HG02973 (cell line): ENCODE data around the gene PRRC2B.
"Not testable (repeated sequence)": the region's sequence is repeated elsewhere in the genome, so short reads cannot be mapped to it uniquely, and the experiment has no call there.

Experiments
- ATAC-seq: cut with Tn5 transposase; IDR thresholded peaks from one replicate; pipeline ENCODE4 v1.9.1; 2021; ENCODE audit warnings: moderate library complexity; ENCODE audit not compliant: unreplicated experiment

Gene PRRC2B

DNA sequence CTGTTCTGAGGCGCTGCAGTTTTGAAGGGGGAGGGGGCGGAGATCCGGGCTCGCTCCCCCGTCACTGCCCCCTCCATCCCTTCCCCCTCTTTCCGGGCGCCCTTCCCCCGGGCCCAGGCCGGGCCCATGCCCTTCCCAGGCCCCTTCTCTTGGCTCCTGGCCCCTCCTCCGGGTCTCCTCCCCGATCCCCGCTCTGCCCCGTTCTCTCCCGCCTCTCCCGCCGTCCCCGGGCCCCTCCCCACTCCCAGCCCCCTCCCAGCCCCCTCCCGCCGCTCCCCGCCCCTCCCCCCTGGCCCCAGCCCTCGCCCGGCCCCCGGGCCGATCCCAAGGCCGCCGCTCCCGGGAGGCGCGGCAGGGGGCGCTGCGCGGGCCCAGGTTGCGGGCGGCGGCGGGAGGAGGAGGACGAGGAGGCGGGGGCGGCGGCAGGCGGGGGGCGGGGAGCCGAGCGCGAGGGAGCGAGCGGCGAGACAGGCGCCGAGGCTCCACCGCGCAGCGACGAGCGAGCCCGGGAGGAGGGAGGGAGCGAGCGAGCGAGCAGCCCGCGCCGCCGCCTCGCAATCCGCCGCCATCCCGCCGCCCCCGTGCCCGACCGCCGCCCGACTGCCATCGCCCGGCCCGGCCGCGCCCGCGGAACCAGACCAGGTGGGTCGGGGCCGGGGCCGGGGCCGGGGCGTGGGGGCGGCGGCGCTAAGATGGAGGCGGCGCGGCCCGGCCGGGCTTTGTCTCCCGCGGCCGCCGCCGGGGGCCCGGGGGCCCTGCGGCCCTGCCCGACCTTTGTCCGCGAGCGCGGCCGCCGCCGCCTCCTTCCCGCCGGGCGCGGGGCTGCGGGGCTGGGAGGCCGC lies at the start of gene PRRC2B:
PRRC2B (plus strand) TSS at position 465 of the 842 bp plus-strand sequence. CDS start 36,059 bp downstream, outside the sequence.
- peak; percentile 55 for ATAC-seq

- not testable (repeated sequence) for ATAC-seq
Measured at GRCh38 chr9:131344931-131345535, 48.9 kb upstream of the PRRC2B start.

DNA sequence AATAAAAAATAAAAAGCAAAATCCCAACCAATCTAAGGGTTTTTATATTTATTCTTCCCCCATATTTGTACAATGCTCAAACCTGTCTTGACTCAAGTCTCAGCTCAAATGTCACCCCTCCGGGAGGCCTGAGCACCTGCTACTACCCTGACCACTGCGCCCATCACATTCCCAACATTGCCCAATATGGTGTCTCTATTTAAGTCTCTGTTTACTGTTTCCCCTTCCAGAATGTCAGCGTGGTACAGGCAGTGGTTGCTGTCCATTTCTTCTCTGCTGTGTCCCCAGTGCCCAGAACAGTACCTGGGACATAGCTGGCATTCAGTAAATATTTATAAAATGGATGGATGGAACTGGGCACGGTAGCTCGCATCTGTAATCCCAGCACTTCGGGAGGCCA lies 47.3 kb upstream of the PRRC2B start:
- no peak for ATAC-seq

GRCh38 chr9:131347376-131348020 lies 46.4 kb upstream of the PRRC2B start:
- no peak for ATAC-seq

- no peak for ATAC-seq
Measured at GRCh38 chr9:131348631-131349521, 45.0 kb upstream of the PRRC2B start.

DNA sequence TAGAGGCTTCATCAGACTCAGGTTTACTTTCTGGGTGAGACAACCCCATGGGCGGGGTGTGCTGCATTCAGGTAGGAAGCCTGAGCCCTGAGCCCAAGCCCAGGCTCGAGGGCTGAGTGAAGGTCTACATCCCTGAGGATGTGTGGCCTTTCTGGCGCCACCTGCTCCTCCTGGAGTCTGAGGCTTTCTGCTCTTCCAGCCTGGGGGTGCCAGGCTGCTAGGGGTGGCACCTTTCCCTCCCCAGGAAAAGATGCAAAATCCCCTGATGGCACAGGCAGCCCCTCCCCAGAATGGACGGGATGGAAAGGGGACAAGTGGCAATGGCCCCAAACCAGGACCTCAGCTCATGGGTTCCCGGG lies 44.4 kb upstream of the PRRC2B start:
- no peak for ATAC-seq

DNA sequence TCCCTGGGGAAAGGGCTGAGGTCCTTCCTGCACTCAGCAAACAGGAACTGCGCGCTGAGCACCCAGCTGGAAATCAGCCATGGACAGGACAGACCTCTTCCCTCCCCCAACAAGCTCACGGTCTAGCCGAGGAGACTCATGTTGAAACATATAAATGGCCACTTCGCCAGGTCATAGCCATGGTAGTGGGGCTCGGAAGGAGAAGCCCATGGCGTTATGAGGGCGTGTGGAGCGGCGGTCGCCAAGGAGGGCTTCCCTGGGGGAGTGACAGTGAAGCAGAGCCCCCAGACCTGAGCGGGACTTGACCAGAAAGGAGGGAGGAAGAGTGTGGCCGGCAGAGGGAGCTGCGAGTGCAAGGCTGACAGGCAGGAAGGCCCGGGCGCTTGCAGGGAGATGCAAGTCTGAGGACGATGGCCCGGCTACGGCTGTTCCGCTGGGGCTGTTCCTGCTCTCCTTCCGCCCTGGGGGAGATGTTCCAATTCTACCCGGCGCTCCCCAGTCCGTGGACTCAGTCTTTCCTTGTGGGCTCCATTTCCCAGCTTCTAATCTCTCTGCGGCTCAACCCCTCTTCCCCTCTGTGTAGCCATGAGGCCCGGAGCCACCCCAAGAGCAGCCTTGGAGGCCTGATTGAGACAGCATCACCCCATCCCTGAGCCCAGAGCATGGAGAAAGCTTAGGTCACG lies 43.9 kb upstream of the PRRC2B start:
- ATAC-seq: peak; percentile 56

DNA sequence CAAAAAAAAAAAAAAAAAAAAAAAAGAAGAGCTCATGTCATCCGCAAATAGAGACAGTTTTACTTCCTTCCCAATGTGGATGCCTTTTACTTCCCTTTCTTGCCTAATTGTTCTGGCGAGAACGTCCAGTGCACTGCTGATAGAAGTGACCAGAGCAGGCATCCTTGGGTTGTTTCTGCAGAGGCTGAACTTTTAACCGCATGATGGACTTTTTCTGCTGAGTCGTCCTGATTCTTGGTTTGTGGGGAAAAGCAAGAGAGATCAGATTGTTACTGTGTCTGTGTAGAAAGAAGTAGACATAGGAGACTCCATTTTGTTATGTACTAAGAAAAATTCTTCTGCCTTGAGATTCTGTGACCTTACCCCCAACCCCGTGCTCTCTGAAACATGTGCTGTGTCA lies 37.4 kb upstream of the PRRC2B start:
- not testable (repeated sequence) for ATAC-seq

DNA sequence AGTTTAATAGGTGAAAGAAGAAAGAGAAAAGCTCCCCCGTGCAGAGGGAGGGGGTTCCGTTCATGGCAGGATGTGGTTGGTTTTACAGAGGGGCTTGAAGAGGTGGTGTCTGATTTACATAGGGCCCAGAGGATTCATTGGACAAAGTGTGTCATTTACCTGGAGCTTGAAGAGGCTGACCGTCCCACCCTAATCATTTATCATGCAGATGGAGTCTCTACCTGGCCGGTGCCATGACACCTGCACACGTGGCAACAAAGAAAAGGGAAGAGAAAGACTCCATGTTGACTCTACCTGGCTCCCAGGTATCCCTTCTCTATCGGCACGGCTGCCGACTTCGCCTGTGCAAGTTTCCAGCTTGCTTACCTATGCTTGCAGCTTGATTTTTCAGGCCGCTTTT lies 35.3 kb upstream of the PRRC2B start:
- ATAC-seq: no peak

- no peak for ATAC-seq
Measured at GRCh38 chr9:131361202-131361833, 32.6 kb upstream of the PRRC2B start.

- ATAC-seq: no peak
Measured at GRCh38 chr9:131365546-131365945, 28.3 kb upstream of the PRRC2B start.

DNA sequence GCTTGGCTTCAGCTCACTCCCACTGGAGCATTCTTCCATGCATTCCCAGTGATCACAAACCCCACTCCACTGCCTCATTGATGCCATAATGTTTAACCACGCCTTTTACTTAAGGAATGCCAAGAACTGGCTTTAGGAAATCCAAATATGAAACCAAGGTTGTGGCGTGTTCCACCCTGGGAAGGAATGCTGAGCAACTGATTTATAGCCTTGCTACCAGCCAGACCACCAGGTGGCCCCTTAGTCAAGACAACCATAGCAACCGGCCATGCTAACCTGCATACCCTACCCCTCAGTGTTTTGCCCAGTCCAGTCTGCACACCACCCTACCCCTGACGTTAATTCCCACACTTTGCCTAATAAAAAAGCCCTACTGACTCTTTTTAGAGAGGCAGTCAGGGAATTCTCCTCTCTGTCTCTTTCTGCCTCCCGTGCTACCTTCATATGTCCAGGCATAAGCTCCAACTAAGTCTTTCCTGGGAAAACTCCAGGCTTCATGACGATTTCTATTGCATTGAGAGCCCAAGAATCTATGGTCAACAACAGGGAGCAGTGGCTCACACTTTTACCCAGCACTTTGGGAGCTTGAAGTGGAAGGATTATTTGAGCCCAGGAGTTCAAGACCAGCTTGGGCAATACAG lies 27.0 kb upstream of the PRRC2B start:
- ATAC-seq: no peak

DNA sequence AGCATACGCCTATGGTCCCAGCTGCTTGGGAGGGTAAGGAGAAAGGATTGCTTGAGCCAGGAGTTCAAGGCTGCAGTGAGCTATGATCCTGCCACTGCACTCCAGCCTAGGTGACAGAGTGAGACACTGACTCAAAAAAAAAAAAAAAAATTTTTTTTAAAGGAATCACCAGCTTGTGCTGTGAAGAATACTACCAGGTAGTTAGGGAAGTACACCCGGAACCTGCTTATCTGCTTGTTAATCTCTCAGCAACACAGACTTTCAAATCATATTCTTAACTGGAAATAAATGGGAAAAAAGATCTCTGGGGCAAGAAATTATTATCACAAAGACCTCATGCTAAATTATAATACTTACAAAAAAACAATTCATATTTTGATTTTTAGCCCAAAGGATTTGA lies 26.4 kb upstream of the PRRC2B start:
- no peak for ATAC-seq

DNA sequence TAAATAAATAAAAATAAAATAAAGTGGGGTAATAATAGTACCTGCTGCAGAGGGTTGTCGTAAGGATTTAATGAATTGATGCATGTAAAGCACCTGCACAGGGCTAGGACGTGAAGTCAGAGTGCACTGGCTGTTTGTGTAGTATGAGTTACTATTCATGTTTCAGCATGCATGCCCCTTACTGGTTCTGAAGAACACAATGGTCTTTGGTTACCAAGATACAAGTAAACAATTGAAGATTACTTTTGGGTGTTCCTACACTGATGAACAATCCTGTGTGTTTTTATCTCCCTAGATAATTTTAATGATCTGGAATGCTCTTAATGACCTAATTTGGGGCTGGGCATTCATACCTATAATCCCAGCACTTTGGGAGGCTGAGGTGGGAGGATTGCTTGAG lies 23.2 kb upstream of the PRRC2B start:
- ATAC-seq: no peak

- ATAC-seq: not testable (repeated sequence)
Measured at GRCh38 chr9:131372599-131372973, 21.3 kb upstream of the PRRC2B start.

- ATAC-seq: not testable (repeated sequence)
Measured at GRCh38 chr9:131374638-131375037, 19.2 kb upstream of the PRRC2B start.

GRCh38 chr9:131379056-131379455 lies 14.8 kb upstream of the PRRC2B start:
- no peak for ATAC-seq

DNA sequence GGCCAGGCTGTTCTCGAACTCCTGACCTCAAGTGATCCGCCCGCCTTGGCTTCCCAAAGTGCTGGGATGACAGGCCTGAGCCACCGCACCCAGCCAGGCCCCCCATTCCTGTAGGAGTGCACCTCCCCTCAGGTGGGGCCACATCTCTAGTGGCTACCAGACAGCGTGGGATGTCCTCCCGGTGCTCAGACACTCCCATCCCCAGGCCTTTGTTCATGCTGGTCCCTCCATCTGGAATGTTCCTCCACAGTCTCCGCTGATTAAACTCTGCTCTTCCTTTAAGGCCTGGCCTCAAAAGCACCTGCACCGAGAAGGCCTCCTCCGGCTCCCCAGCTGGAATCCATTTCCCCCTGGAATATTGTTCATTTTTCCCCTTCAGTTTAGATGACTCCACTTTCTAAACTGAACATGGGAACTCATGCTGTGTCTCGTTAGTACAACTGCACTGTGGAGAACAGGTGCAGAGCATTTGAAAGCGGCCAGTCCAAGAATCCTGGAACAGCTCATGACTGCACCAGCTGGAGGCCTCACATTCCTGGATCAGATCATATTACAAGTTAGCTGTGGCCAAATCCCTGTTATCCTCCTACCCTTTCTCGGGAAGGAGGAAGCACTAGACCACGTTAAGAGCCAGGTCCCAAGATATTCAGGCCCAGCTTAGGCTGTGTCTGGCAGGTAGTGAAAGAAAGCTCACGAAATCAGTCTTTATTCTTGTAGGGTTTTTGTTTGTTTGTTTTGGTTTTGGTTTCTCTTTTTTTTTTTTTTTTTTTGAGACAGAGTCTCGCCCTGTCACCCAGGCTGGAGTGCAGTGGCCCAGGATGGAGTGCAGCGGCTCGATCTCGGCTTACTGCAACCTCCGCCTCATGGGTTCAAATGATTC lies 10.8 kb upstream of the PRRC2B start:
- ATAC-seq: no peak

DNA sequence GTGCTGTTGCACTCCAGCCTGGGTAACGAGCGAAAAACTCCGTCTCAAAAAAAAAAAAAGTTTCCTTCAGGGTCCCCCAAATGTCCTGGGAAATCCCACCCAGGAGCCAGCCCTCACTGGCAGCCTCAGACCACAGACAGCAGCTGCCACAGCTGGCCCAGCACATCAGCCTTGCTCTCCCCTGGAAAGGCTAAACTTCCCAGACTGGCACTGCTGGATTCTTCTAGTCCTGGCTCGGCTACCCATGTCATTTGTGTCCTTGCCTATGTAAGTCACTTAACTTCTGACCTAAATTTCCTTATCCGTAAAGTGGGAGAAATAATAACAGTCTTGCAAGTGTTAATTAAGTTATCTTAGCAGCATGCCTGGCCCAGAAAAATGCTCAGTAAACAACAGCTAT lies 8.6 kb upstream of the PRRC2B start:
- no peak for ATAC-seq
